Breast epithelium (tissue), 3 donors: Measurements from ENCODE around the gene PPP2R3A.

Experiments
- POLR2A ChIP-seq: fragments of 450-650 bp; IDR thresholded peaks from one replicate; pipeline ENCODE4 v1.6.1; 2016; ENCODE audit warnings: antibody characterized with exemption, mild to moderate bottlenecking, moderate library complexity
- POLR2AphosphoS5 ChIP-seq, 3 donors: sonication (generic); formaldehyde crosslinking; IDR thresholded peaks; one replicate each; pipeline ENCODE4 v1.6.1; 2017; ENCODE audit warnings: antibody characterized with exemption in 3 of 3
- TF ChIP-seq, protein P1 (sequence below), 3 donors: fragments of 450-650 bp; IDR thresholded peaks; one replicate each; pipeline ENCODE4 v1.5.1; 2016 to 2017; ENCODE audit warnings: antibody characterized with exemption in 3 of 3, mild to moderate bottlenecking in 3 of 3, moderate library complexity in 3 of 3

DNA sequence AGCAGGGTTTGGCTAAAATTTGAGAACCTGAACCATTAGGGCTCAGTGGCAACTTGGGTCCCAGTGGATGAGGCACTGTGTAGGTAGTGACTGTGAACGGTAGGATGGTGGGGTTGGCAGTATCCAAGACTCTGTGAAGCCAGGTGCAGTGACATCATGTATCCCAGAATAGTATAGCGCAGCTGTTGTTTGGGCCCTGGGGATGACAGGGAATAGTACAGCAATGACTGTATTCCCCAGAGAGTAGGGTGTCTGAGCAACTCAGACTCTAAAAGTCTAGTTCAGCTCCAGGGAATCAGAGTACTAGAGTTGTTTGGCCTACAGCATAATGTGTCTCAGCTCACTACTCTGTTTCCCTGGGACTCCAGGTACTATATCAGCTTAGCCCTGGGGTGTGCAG lies 20.7 kb upstream of the PPP2R3A start:
- TF ChIP-seq, protein P1, sequence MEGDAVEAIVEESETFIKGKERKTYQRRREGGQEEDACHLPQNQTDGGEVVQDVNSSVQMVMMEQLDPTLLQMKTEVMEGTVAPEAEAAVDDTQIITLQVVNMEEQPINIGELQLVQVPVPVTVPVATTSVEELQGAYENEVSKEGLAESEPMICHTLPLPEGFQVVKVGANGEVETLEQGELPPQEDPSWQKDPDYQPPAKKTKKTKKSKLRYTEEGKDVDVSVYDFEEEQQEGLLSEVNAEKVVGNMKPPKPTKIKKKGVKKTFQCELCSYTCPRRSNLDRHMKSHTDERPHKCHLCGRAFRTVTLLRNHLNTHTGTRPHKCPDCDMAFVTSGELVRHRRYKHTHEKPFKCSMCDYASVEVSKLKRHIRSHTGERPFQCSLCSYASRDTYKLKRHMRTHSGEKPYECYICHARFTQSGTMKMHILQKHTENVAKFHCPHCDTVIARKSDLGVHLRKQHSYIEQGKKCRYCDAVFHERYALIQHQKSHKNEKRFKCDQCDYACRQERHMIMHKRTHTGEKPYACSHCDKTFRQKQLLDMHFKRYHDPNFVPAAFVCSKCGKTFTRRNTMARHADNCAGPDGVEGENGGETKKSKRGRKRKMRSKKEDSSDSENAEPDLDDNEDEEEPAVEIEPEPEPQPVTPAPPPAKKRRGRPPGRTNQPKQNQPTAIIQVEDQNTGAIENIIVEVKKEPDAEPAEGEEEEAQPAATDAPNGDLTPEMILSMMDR (IDR thresholded peaks at IDR 0.05), result no peak
- TF ChIP-seq POLR2AphosphoS5 (IDR thresholded peaks at IDR 0.05) (no peak), POLR2A (no peak)
